HepG2 (cell line): ENCODE results near the gene LAMA5. TPM values are rescaled to one million over a fixed set of nuclear protein-coding genes. Genes with fewer than 3 reads are reported as not detected.

ENCODE experiments used
- ADNP ChIP-seq: sonication (generic); formaldehyde crosslinking; IDR thresholded peaks from 2 replicates; pipeline ENCODE4 v1.4.0; 2020; ENCODE audit warnings: missing genetic modification reagents
- ASH2L ChIP-seq: fragments of 300-600, 200-600 bp; sonication (generic); IDR thresholded peaks from 2 replicates; pipeline ENCODE4 v1.7.0; 2017; ENCODE audit warnings: low read depth, mild to moderate bottlenecking, moderate library complexity, mixed read lengths, low read length; ENCODE audit not compliant: insufficient read length
- ATF7 ChIP-seq, 2 experiments: fragments of 450-650 bp in 1 of 2; sonication (generic) in 1 of 2; formaldehyde crosslinking in 1 of 2; IDR thresholded peaks; 2 replicates each; pipeline versions ENCODE4 v1.4.0 to v1.6.1; 2016 to 2020; ENCODE audit warnings: antibody characterized with exemption in 1 of 2, mild to moderate bottlenecking in 1 of 2, missing genetic modification reagents in 1 of 2
- CHCHD3 ChIP-seq: sonication (generic); formaldehyde crosslinking; IDR thresholded peaks from 2 replicates; pipeline ENCODE4 v1.8.0; 2022; ENCODE audit warnings: mild to moderate bottlenecking, missing genetic modification reagents, moderate library complexity
- HNRNPK ChIP-seq: fragments of 200-400 bp; formaldehyde crosslinking; IDR thresholded peaks from 2 replicates; pipeline ENCODE4 v1.6.1; 2018; ENCODE audit warnings: low read length, low read depth, moderate library complexity, mild to moderate bottlenecking; ENCODE audit not compliant: poor library complexity, severe bottlenecking
- HNRNPL ChIP-seq: fragments of 200-400 bp; formaldehyde crosslinking; IDR thresholded peaks from 2 replicates; pipeline ENCODE4 v1.6.1; 2017; ENCODE audit warnings: mild to moderate bottlenecking, low read depth, low read length
- MED8 ChIP-seq: sonication (generic); formaldehyde crosslinking; IDR thresholded peaks from 2 replicates; pipeline ENCODE4 v1.8.1; 2023; ENCODE audit warnings: mild to moderate bottlenecking, missing genetic modification reagents; ENCODE audit not compliant: insufficient replicate concordance
- MIER2 ChIP-seq: IDR thresholded peaks from 2 replicates; pipeline ENCODE4 v1.6.1; 2016; ENCODE audit warnings: missing biosample characterization, missing genetic modification reagents
- SETDB1 ChIP-seq: sonication (generic); formaldehyde crosslinking; IDR thresholded peaks from 2 replicates; pipeline ENCODE4 v1.5.1; 2020; ENCODE audit warnings: missing genetic modification reagents, mild to moderate bottlenecking, borderline replicate concordance
- SPEN ChIP-seq: sonication (generic); formaldehyde crosslinking; IDR thresholded peaks from 2 replicates; pipeline ENCODE4 v1.5.1; 2020; ENCODE audit warnings: low read depth, mild to moderate bottlenecking, missing genetic modification reagents
- SRF ChIP-seq: IDR thresholded peaks from 2 replicates; pipeline ENCODE4 v1.6.1; 2011; ENCODE audit warnings: mild to moderate bottlenecking, low read depth, low read length, moderate library complexity
- TBX2 ChIP-seq: sonication (generic); formaldehyde crosslinking; IDR thresholded peaks from 2 replicates; pipeline ENCODE4 v1.5.0; 2020; ENCODE audit warnings: missing genetic modification reagents, mild to moderate bottlenecking, borderline replicate concordance
- TMF1 ChIP-seq: sonication (generic); formaldehyde crosslinking; IDR thresholded peaks from 2 replicates; pipeline ENCODE4 v1.8.1; 2022; ENCODE audit warnings: low read depth, missing genetic modification reagents
- TSC22D2 ChIP-seq: sonication (generic); formaldehyde crosslinking; IDR thresholded peaks from 2 replicates; pipeline ENCODE4 v1.5.1; 2020; ENCODE audit warnings: missing genetic modification reagents, mild to moderate bottlenecking, borderline replicate concordance
- ZBTB14 ChIP-seq: sonication (generic); formaldehyde crosslinking; IDR thresholded peaks from 2 replicates; pipeline ENCODE4 v1.4.0; 2020; ENCODE audit warnings: missing genetic modification reagents
- ZC3H13 ChIP-seq: sonication (generic); formaldehyde crosslinking; IDR thresholded peaks from 2 replicates; pipeline ENCODE4 v1.8.1; 2023; ENCODE audit warnings: mild to moderate bottlenecking, missing genetic modification reagents, moderate library complexity
- ZNF557 ChIP-seq: sonication (generic); formaldehyde crosslinking; IDR thresholded peaks from 2 replicates; pipeline ENCODE4 v1.4.0; 2020; ENCODE audit warnings: missing genetic modification reagents
- ZNF619 ChIP-seq: sonication (generic); formaldehyde crosslinking; IDR thresholded peaks from 2 replicates; pipeline ENCODE4 v1.4.0; 2020; ENCODE audit warnings: mild to moderate bottlenecking, missing genetic modification reagents
- ZNF670 ChIP-seq: sonication (generic); formaldehyde crosslinking; IDR thresholded peaks from 2 replicates; pipeline ENCODE4 v1.8.0; 2022; ENCODE audit warnings: mild to moderate bottlenecking, missing genetic modification reagents, borderline replicate concordance
- ZNF724P ChIP-seq: sonication (generic); formaldehyde crosslinking; IDR thresholded peaks from 2 replicates; pipeline ENCODE4 v1.8.0; 2022; ENCODE audit warnings: missing genetic modification reagents, borderline replicate concordance
- polyA plus RNA-seq, 8 experiments: library from polyadenylated mRNA; depleted of rRNA in 3 of 8; stranded (reverse) in 7 of 8; unstranded in 1 of 8; fragments of >200 nt; fragmentation: Illumina TruSeq in 4 of 8; extraction: Trizol in 4 of 8; gene quantifications; 2 replicates each; pipeline versions ENCODE4 v1.2.1 to v1.2.3, GENCODE V29; 2011 to 2016; ENCODE audit warnings: low read depth in 4 of 8, missing spikeins in 1 of 8, mixed read lengths in 1 of 8; ENCODE audit not compliant: insufficient read depth in 1 of 8
- total RNA-seq, 5 experiments: library from RNA; depleted of rRNA; stranded (reverse); fragments of >200 nt; fragmentation: Illumina TruSeq; extraction: Trizol; gene quantifications; 2 replicates each; pipeline ENCODE4 v1.2.3, GENCODE V29; 2016; ENCODE audit warnings: low read depth in 1 of 5
- TF ChIP-seq, protein P1 (sequence below): sonication (generic); formaldehyde crosslinking; conservative IDR thresholded peaks from 2 replicates; pipeline ENCODE4 v1.4.0; 2020; ENCODE audit warnings: missing genetic modification reagents
- TF ChIP-seq, protein P2 (sequence below): sonication (generic); formaldehyde crosslinking; IDR thresholded peaks from 2 replicates; pipeline ENCODE4 v1.4.0; 2020; ENCODE audit warnings: missing genetic modification reagents, borderline replicate concordance

The LAMA5 gene
- total and polyA plus RNA-seq, 2 of the 13 experiments (the other 11 are each of a cell fraction or from before 2014, with no cell fraction given): 21.0 to 44.7 TPM

DNA sequence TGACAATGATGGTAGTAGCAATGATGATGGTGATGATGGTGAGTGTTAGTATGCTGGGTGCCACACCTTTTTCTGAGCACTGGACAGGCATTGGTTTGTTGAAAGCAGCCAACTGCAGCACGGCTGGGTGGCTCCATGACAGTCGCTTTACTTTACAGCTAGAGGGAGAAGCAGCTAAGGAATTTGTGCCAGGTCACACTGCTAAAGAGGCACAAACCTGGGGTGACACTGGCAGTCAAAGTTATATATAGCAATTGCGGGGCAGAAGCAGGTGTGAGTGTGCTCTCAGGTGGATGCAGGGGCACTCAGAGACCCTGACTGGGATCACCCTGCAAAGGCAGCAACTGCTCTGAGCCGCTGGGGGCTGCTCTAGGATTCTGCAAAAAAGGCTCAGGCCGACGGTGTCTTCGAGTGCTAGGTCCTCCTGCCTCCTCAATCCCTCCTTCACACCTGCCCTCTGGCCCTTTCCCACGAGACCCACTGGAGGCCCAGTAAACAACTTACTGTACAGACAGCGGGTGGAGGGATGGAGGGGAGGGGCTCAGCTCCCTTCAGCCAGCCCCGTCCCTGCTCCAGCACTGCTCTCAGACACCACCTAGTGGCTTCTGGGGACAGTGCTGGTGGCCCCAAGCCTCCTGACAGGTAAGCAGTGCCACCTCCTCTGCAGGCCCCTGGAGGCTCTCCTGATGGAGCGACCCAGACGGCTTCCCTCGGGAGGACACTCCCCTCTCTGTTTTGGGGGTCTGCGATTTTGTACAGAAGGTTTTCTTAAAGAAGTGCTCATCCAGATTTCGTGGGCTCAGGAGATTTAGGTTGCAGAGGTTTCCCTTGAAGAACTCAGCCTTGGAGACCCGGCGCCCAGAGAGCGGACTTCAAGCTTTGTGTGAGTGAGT is 15.4 kb upstream of the LAMA5 start (continued):
- TF ChIP-seq TBX2 (CRISPR knock-in tag) (peak; percentile 67; the same call in 1 of the 2 replicates), ADNP (no peak), SPEN (CRISPR knock-in tag) (peak; percentile 57; the same call in 1 of the 2 replicates), ZNF557 (CRISPR knock-in tag) (peak; percentile 91; the same call in 1 of the 2 replicates), MIER2 (CRISPR knock-in tag) (peak; percentile 51; the same call in 1 of the 2 replicates), ZC3H13 (CRISPR knock-in tag) (no peak), MED8 (CRISPR knock-in tag) (peak; percentile 36), HNRNPK (no peak), TSC22D2 (no peak), ZNF724P (CRISPR knock-in tag) (0 out of 2 replicates have a peak, but pooled peaks have one; percentile 51), CHCHD3 (peak; percentile 67; the same call in 1 of the 2 replicates), HNRNPL (0 out of 2 replicates have a peak, but pooled peaks have one; percentile 61), SRF (no peak), ATF7 (IDR thresholded peaks at IDR 0.05) (no peak), ATF7 (CRISPR knock-in tag; IDR thresholded peaks at IDR 0.05) (no peak), ZNF670 (CRISPR knock-in tag) (no peak), TMF1 (CRISPR knock-in tag) (no peak), ASH2L (peak; percentile 31), SETDB1 (CRISPR knock-in tag) (no peak), ZBTB14 (no peak), ZNF619 (CRISPR knock-in tag) (0 out of 2 replicates have a peak, but pooled peaks have one; percentile 52)
- TF ChIP-seq, protein P1, sequence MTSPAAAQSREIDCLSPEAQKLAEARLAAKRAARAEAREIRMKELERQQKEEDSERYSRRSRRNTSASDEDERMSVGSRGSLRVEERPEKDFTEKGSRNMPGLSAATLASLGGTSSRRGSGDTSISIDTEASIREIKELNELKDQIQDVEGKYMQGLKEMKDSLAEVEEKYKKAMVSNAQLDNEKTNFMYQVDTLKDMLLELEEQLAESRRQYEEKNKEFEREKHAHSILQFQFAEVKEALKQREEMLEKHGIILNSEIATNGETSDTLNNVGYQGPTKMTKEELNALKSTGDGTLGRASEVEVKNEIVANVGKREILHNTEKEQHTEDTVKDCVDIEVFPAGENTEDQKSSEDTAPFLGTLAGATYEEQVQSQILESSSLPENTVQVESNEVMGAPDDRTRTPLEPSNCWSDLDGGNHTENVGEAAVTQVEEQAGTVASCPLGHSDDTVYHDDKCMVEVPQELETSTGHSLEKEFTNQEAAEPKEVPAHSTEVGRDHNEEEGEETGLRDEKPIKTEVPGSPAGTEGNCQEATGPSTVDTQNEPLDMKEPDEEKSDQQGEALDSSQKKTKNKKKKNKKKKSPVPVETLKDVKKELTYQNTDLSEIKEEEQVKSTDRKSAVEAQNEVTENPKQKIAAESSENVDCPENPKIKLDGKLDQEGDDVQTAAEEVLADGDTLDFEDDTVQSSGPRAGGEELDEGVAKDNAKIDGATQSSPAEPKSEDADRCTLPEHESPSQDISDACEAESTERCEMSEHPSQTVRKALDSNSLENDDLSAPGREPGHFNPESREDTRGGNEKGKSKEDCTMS (CRISPR knock-in tag): no peak
- TF ChIP-seq, protein P2, sequence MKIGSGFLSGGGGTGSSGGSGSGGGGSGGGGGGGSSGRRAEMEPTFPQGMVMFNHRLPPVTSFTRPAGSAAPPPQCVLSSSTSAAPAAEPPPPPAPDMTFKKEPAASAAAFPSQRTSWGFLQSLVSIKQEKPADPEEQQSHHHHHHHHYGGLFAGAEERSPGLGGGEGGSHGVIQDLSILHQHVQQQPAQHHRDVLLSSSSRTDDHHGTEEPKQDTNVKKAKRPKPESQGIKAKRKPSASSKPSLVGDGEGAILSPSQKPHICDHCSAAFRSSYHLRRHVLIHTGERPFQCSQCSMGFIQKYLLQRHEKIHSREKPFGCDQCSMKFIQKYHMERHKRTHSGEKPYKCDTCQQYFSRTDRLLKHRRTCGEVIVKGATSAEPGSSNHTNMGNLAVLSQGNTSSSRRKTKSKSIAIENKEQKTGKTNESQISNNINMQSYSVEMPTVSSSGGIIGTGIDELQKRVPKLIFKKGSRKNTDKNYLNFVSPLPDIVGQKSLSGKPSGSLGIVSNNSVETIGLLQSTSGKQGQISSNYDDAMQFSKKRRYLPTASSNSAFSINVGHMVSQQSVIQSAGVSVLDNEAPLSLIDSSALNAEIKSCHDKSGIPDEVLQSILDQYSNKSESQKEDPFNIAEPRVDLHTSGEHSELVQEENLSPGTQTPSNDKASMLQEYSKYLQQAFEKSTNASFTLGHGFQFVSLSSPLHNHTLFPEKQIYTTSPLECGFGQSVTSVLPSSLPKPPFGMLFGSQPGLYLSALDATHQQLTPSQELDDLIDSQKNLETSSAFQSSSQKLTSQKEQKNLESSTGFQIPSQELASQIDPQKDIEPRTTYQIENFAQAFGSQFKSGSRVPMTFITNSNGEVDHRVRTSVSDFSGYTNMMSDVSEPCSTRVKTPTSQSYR (CRISPR knock-in tag): peak; percentile 34; the same call in 1 of the 2 replicates
